ENCODE results near the gene ELOVL1.

Gene ELOVL1

DNA sequence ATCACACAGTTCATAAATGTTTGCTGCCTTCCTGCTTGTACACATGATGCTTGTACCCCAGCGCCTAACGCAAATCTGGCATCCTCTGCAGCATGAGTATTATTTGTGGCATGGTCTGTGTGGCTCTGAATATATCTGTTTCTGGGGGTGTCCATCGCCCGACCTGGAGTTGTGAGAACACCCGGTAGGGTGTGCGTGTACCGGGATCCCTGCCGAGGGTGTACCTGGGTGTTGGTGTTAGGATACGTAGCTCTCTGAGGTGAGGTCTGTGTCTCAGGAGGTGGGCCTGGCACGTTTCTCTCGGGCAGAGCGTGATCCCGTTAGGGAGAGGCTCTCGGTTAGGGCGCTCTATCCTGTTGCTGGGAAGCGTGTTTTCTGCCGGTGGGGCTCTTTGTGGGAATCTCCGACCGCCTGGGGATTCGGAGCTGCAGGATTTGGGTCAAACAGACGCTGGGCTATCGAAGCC, 19.4 kb downstream of the ELOVL1 start:
- DNase-seq (ENCODE audit: low spot score) = no peak
- TF ChIP-seq CTCF (IDR thresholded peaks at IDR 0.05; ENCODE audit: extremely low read depth, missing control alignments) = no peak

DNA sequence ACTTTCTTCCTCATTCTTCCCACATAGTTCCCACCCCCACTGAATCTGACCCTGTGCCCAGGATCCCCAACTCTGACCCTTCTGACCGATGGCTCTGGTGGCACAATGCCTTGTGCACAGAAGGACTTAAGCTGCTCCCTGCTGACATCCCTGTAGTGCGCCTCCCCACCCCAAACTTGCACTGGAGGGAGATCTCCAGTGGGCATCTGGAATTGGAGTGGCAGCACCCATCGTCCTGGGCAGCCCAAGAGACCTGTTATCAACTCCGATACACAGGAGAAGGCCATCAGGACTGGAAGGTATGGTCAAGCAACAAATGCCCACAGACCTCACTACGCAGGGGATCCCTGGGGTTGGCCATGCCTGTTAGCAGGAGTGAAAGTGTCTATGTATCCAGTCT, 21.2 kb downstream of the ELOVL1 start:
- TF ChIP-seq CTCF (IDR thresholded peaks at IDR 0.05; ENCODE audit: extremely low read depth, missing control alignments) = no peak
- DNase-seq (ENCODE audit: low spot score) = no peak

GRCh38 chr1:43345120-43345519, 22.7 kb downstream of the ELOVL1 start:
- no peak for DNase-seq (ENCODE audit: low spot score)
- TF ChIP-seq CTCF (IDR thresholded peaks at IDR 0.05; ENCODE audit: extremely low read depth, missing control alignments) = no peak

DNA sequence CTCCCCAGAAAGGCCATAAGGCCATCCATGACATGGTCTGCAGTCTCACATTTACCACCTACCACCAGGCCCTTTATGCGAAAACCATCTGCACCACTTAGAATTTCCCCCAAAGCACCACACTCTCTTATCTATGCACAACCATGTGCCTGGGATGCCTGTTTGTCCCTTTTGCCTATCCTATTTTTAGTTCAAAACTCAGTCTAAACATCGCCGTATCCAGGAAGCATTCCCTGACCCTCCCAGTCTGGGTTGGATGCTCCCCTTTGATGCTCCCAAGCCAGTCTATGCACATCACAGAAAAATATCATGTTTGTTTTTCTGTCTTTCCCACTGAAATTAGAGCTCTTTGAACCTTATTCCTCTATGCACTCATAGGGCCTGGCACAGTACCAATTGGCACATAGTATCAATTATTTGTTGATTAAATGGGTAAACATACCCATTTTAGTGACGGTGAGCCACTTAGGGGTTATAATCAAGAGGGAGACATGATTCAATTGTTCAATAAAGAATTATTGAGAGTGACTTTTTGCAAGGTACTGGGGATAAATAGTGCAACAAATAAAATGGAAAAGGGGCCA, 23.5 kb downstream of the ELOVL1 start:
- no peak for DNase-seq (ENCODE audit: low spot score)
- no peak for TF ChIP-seq CTCF (IDR thresholded peaks at IDR 0.05; ENCODE audit: extremely low read depth, missing control alignments)

DNA sequence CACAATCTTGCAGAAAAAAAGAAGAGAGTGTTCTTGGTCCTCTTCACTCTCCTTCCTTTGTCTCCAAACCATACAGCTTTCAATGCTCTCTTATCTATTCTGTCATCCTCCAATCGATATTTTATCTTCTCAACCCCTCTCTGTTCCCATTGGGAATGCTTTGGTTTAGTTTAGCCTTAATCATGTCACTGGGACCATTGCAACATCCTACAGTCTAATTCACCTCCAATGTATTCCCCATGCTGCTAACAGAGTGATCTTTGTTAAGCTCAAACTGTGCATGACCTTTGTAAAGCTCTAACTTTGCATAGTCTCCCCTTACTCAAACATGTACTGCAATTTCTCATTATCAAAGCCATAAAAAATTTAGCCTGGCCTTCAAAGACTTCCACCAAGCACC, 27.3 kb downstream of the ELOVL1 start:
- no peak for DNase-seq (ENCODE audit: low spot score)
- no peak for TF ChIP-seq CTCF (IDR thresholded peaks at IDR 0.05; ENCODE audit: extremely low read depth, missing control alignments)

- TF ChIP-seq CTCF (IDR thresholded peaks at IDR 0.05; ENCODE audit: extremely low read depth, missing control alignments) = no peak
- DNase-seq (ENCODE audit: low spot score) = no peak
Observed at GRCh38 chr1:43339584-43340232, 28.1 kb downstream of the ELOVL1 start.

GRCh38 chr1:43338001-43338400, 29.8 kb downstream of the ELOVL1 start:
- DNase-seq (ENCODE audit: low spot score) = no peak
- no peak for TF ChIP-seq CTCF (IDR thresholded peaks at IDR 0.05; ENCODE audit: extremely low read depth, missing control alignments)
